Measurements from ENCODE around the gene ARMH1.

DNA sequence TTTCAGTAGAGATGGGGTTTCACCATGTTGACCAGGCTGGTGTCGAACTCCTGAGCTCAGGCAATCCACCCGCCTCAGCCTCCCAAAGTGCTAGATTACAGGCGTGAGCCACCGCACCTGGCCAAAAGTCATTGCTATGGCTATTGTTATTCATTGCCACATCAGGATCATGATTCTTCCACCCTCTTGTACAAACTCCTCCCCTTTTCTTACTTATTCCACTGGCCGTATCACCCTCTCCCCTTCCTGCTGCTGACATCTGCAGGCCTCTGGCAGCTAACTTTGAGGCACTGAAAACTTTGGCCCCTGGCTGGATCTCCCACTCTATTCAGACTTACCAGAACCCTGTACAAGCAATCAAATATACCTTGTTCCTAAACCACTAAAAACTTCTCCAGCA, 11.1 kb upstream of the ARMH1 start:
- TF ChIP-seq CTCF (IDR thresholded peaks at IDR 0.05; ENCODE audit: borderline replicate concordance, extremely low read depth, low read length, poor library complexity, severe bottlenecking) (no peak), EZH2 (IDR thresholded peaks at IDR 0.05; ENCODE audit: borderline replicate concordance, low read depth, low read length, severe bottlenecking) (no peak)

Data from DND-41 (cell line).